ENCODE measurements around the gene MYBBP1A.
A peak's percentile ranks its signal among the peaks of the same experiment; 100 is the strongest.

Gene MYBBP1A

GRCh38 chr17:4498461-4499397, 56.5 kb downstream of the MYBBP1A start, which contains the start of gene SPNS2:
Gene SPNS2, plus strand, starts transcription at chr17:4498881. Its CDS starts 167 bp downstream, at chr17:4499048.
- peak; percentile 49 for DNase-seq

- no peak for DNase-seq
Observed at GRCh38 chr17:4497101-4497824, 57.9 kb downstream of the MYBBP1A start.

DNA sequence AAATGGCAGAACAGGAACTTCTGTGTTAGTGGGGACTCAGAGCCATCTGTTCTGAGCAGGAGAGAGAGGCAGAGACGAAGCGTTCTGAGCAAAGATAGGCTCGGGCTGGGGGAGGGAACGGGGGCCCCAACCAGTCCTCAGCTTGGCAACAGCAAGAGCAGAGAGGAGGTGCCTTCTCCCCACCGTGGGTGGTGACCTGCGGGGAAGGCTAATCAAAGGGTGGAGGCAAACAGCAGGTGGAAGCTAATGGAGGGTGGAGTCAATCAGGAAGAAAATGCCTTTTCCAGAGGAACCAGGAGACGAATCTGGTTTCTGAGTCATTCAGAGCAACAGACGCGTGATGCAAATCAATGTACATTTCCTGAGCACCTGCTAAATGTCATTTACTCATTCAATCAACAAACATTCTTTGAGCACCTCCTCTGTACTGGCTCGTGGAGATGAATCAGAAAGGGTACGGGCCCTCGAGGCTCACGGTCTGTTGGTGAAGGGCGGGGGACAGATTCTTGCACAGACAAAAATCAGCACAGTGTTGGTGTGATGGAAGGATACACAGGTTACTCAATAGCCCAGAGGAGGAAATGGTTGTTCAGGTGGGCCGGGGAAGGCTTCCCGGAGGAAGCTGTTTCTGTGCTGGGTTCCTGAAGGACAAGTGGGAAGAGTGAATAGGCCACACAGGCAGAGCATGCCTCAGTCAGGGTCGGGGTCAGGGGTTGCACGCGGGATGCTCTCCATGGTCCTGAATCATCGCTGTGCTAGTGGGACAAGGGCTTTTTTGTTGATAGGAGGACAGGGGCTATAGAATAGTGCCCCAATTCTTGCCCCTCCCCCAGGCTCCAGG, 62.2 kb downstream of the MYBBP1A start:
- peak; percentile 19 for DNase-seq

- DNase-seq = no peak
Observed at GRCh38 chr17:4490637-4491061, 64.5 kb downstream of the MYBBP1A start.

DNA sequence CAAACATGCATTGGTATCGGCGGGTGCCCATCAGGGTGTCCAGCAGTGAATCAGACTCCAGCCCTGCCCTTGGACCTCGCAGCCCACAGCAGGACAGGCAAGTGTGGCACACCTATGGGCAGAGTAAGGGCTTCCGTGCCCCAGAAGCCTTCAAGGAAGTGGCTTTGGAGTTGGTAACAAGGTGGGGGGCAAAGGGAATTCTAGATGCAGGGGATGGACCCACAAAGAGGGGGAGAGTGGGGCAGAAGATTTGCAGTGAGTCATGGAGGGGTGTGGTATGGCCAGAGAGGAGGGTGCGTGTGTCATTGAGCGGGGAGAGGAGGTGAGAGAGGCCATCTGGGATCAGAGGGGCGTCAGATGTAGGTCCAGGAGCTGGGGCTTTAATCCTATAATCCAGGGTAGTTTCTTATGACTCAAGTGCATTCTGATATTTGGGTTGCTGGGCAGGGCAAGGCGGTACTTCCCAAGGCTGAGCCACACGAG, 65.0 kb downstream of the MYBBP1A start:
- no peak for DNase-seq

DNA sequence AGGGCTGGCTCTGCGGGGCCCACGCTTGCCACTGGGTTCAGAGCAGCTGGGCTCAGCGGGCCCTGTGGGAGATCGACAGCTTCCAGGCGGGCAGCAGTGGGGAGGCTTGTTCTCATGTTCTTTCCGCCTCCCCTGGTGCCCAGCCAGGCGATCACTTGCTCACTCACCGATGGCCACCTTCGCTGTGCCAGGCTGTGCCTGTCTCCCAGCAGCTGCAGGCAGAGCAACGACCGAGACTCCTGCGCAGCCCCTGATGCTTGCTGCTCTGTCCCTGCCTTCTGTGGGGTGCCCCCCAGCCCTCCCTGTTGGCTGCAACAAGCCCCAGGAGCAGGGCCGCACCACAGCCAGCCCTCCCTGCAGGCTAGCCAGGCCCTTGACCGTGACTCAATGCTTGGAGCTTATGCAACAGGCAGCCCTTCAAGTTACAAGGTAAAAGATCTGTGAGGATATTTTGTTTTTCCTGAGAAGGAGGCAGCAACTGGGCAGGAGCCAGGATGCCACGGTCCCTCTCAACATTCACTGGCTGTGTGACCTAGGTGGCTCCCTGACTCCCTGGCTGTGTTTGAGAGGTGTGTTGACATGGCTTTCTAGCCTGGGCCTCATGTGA, 66.1 kb downstream of the MYBBP1A start:
- DNase-seq = no peak
